WTC11 (cell line): ENCODE results near the gene TBPL2. TPM values are rescaled to one million over a fixed set of nuclear protein-coding genes. Genes with fewer than 3 reads are reported as not detected.

ENCODE experiments used
- ATAC-seq: fragments of 200-7000 bp; cut with Tn5 transposase; 2 replicates; pipeline ENCODE4 v1.10.0; 2021; ENCODE audit warnings: mild to moderate bottlenecking, moderate library complexity
- CTCF ChIA-PET: fragments of 300-600 bp; sonication (Branson Sonifier 250); formaldehyde crosslinking; loops from one replicate; lab custom pipeline; 2021; ENCODE audit warnings: antibody characterized with exemption; lab: Charles Lee
- POLR2A ChIA-PET: fragments of 350-600 bp; sonication (Branson Sonifier 250); formaldehyde crosslinking; loops from one replicate; lab custom pipeline; 2021; ENCODE audit warnings: antibody characterized with exemption; lab: Charles Lee
- DNase-seq: peaks from one replicate; pipeline ENCODE4 v3.0.0; 2021; ENCODE audit warnings: low spot score
- H3K27ac Mint-ChIP-seq: 2 replicates; pipeline ENCODE4 v1.8.0; 2021; ENCODE audit warnings: mixed read lengths
- H3K27me3 Mint-ChIP-seq: 2 replicates; pipeline ENCODE4 v1.8.0; 2021; ENCODE audit warnings: low read depth, mild to moderate bottlenecking, moderate library complexity, mixed read lengths
- H3K36me3 Mint-ChIP-seq: 2 replicates; pipeline ENCODE4 v1.8.0; 2021; ENCODE audit warnings: mixed read lengths
- H3K4me1 Mint-ChIP-seq: 2 replicates; pipeline ENCODE4 v1.8.0; 2022; ENCODE audit warnings: mixed read lengths
- H3K4me3 Mint-ChIP-seq: 2 replicates; pipeline ENCODE4 v1.8.0; 2021; ENCODE audit warnings: mild to moderate bottlenecking, moderate library complexity, mixed read lengths
- H3K9me3 Mint-ChIP-seq: 2 replicates; pipeline ENCODE4 v1.8.0; 2021; ENCODE audit warnings: mixed read lengths
- ATF1 ChIP-seq: sonication (generic); formaldehyde crosslinking; IDR thresholded peaks from 2 replicates; pipeline ENCODE4 v1.8.1; 2023; ENCODE audit warnings: mild to moderate bottlenecking, moderate library complexity, missing genetic modification reagents
- CBFB ChIP-seq: sonication (generic); formaldehyde crosslinking; IDR thresholded peaks from 2 replicates; pipeline ENCODE4 v1.8.1; 2022; ENCODE audit warnings: mild to moderate bottlenecking, low read depth, missing genetic modification reagents
- CDX4 ChIP-seq: fragments of 250-450 bp; sonication (Bioruptor Pico); IDR thresholded peaks from 2 replicates; pipeline ENCODE4 v1.9.0; 2021; ENCODE audit warnings: moderate library complexity, mild to moderate bottlenecking, inconsistent platforms, borderline replicate concordance
- E2F1 ChIP-seq: sonication (generic); formaldehyde crosslinking; IDR thresholded peaks from 2 replicates; pipeline ENCODE4 v1.8.0; 2022; ENCODE audit warnings: mild to moderate bottlenecking, missing genetic modification reagents
- E2F4 ChIP-seq: sonication (generic); formaldehyde crosslinking; IDR thresholded peaks from 2 replicates; pipeline ENCODE4 v1.8.1; 2022; ENCODE audit warnings: low read depth, mild to moderate bottlenecking, moderate library complexity, missing genetic modification reagents, borderline replicate concordance
- FOXP4 ChIP-seq: sonication (generic); formaldehyde crosslinking; IDR thresholded peaks from 2 replicates; pipeline ENCODE4 v1.8.0; 2022; ENCODE audit warnings: mild to moderate bottlenecking, missing genetic modification reagents
- HMGXB4 ChIP-seq: sonication (generic); formaldehyde crosslinking; IDR thresholded peaks from 2 replicates; pipeline ENCODE4 v1.8.1; 2023; ENCODE audit warnings: mild to moderate bottlenecking, moderate library complexity, missing genetic modification reagents
- JUN ChIP-seq: sonication (generic); formaldehyde crosslinking; IDR thresholded peaks from 2 replicates; pipeline ENCODE4 v1.8.0; 2023; ENCODE audit warnings: mild to moderate bottlenecking, missing genetic modification reagents
- MAX ChIP-seq: sonication (generic); formaldehyde crosslinking; IDR thresholded peaks from 2 replicates; pipeline ENCODE4 v1.8.0; 2022; ENCODE audit warnings: mild to moderate bottlenecking, missing genetic modification reagents
- MXD4 ChIP-seq: fragments of 250-450 bp; sonication (Bioruptor Pico); IDR thresholded peaks from 2 replicates; pipeline ENCODE4 v1.8.0; 2021; ENCODE audit warnings: mild to moderate bottlenecking, moderate library complexity, borderline replicate concordance
- MYBL2 ChIP-seq: sonication (generic); formaldehyde crosslinking; IDR thresholded peaks from 2 replicates; pipeline ENCODE4 v1.8.1; 2023; ENCODE audit warnings: mild to moderate bottlenecking, moderate library complexity, missing genetic modification reagents
- NFATC4 ChIP-seq: fragments of 250-450 bp; sonication (Bioruptor Pico); IDR thresholded peaks from 2 replicates; pipeline ENCODE4 v1.9.0; 2021; ENCODE audit warnings: mild to moderate bottlenecking
- ZNF416 ChIP-seq: fragments of 250-450 bp; sonication (Bioruptor Pico); IDR thresholded peaks from 2 replicates; pipeline ENCODE4 v1.9.0; 2021; ENCODE audit warnings: mild to moderate bottlenecking, inconsistent platforms
- ZNF512 ChIP-seq: sonication (generic); formaldehyde crosslinking; IDR thresholded peaks from 2 replicates; pipeline ENCODE4 v1.8.1; 2022; ENCODE audit warnings: missing genetic modification reagents, borderline replicate concordance
- total RNA-seq: library from RNA; stranded (reverse); gene quantifications from 3 replicates; pipeline ENCODE4 v1.2.3, GENCODE V29; 2021

TBPL2 gene
- total RNA-seq, 1 experiment from 2014 or later, result not detected

- ATAC-seq (no peak), DNase-seq (no peak)
- no peak for TF ChIP-seq CDX4 (CRISPR knock-in tag)
- no peak for TF ChIP-seq MAX (CRISPR knock-in tag)
- TF ChIP-seq JUN (CRISPR knock-in tag), result no peak
- no peak for TF ChIP-seq E2F1
- TF ChIP-seq HMGXB4, result no peak
- no peak for TF ChIP-seq ATF1 (CRISPR knock-in tag)
- TF ChIP-seq CBFB, result no peak
- no peak for TF ChIP-seq MYBL2 (CRISPR knock-in tag)
- no peak for TF ChIP-seq ZNF512 (CRISPR knock-in tag)
- TF ChIP-seq NFATC4 (CRISPR knock-in tag), result no peak
- no peak for TF ChIP-seq ZNF416 (CRISPR knock-in tag)
- TF ChIP-seq E2F4 (CRISPR knock-in tag), result no peak
- TF ChIP-seq MXD4 (CRISPR knock-in tag), result no peak
- H3K9me3 Mint-ChIP-seq, result no peaks in the 10 kb centered on the region
- no peak overlapping the region for H3K4me3 Mint-ChIP-seq
- CTCF ChIA-PET, result interaction anchor here (1.1 kb wide), 1 partner anchor 31 kb away, joined by 3 read pairs; no protein-coding TSS in a partner anchor
- no peak overlapping the region for H3K27ac Mint-ChIP-seq
- no peaks in the 10 kb centered on the region for H3K36me3 Mint-ChIP-seq
- H3K4me1 Mint-ChIP-seq, result peaks cover 21% of the 10 kb centered on the region
- H3K27me3 Mint-ChIP-seq, result peaks cover 5% of the 10 kb centered on the region; the same call in 1 of the 2 replicates
- POLR2A ChIA-PET, result no interaction called here
These were observed 25.9 kb downstream of the TBPL2 start for GRCh38 chr14:55414551-55414950.

- H3K27ac Mint-ChIP-seq, result peak overlapping the region; percentile 98; the same call in 1 of the 2 replicates
- DNase-seq, result no peak
- CTCF ChIA-PET, result no interaction called here
- H3K4me3 Mint-ChIP-seq, result peak overlapping the region; percentile 90
- peaks cover 30% of the 10 kb centered on the region for H3K4me1 Mint-ChIP-seq
- peaks cover 5% of the 10 kb centered on the region; the same call in 1 of the 2 replicates for H3K27me3 Mint-ChIP-seq
- H3K36me3 Mint-ChIP-seq, result no peaks in the 10 kb centered on the region
- TF ChIP-seq FOXP4 (CRISPR knock-in tag) (no peak), ZNF512 (CRISPR knock-in tag) (no peak)
- TF ChIP-seq, all 79 proteins: peak for 0
- ATAC-seq, result no peak
- POLR2A ChIA-PET, result no interaction called here
- no peaks in the 10 kb centered on the region for H3K9me3 Mint-ChIP-seq
These were observed 27.7 kb downstream of the TBPL2 start for GRCh38 chr14:55412676-55413075.
